ENCODE results near the gene LZIC.

Gene LZIC

GRCh38 chr1:9910423-9911178 is 32.6 kb downstream of the LZIC start:
- no CpG with 5 or more reads among the region's 45 CpGs for WGBS (ENCODE audit: insufficient coverage, insufficient read length)
- H3K4me3 ChIP-seq (ENCODE audit: low read length), result peak overlapping the region; percentile 66; the same call in 1 of the 2 replicates
- no peaks in the 10 kb centered on the region for H3K36me3 ChIP-seq (ENCODE audit: control insufficient read depth, insufficient read depth, low read length)
- no peaks in the 10 kb centered on the region for H3K27me3 ChIP-seq (ENCODE audit: control insufficient read depth, insufficient read depth, low read length)
- no peaks in the 10 kb centered on the region for H3K9me3 ChIP-seq (ENCODE audit: control insufficient read depth, insufficient read depth, low read length)
- H3K27ac ChIP-seq (ENCODE audit: low read length), result no peak overlapping the region
- peak; percentile 91 for DNase-seq (ENCODE audit: low read depth, low spot score)
- peaks cover 4% of the 10 kb centered on the region; the same call in 1 of the 2 replicates for H3K4me1 ChIP-seq (ENCODE audit: control insufficient read depth, insufficient read depth, low read length)

GRCh38 chr1:9910076-9910422 is 33.1 kb downstream of the LZIC start, which contains the start of gene CTNNBIP1:
Gene CTNNBIP1 (minus strand): TSS chr1:9910269. CDS start chr1:9872064, 38,205 bp downstream.
- H3K9me3 ChIP-seq (ENCODE audit: control insufficient read depth, insufficient read depth, low read length), result no peaks in the 10 kb centered on the region
- no CpG with 5 or more reads among the region's 55 CpGs for WGBS (ENCODE audit: insufficient coverage, insufficient read length)
- H3K4me3 ChIP-seq (ENCODE audit: low read length), result peak within 1 kb of the TSS; percentile 72
- peaks cover 4% of the 10 kb centered on the region; the same call in 1 of the 2 replicates for H3K4me1 ChIP-seq (ENCODE audit: control insufficient read depth, insufficient read depth, low read length)
- no peaks in the 10 kb centered on the region for H3K36me3 ChIP-seq (ENCODE audit: control insufficient read depth, insufficient read depth, low read length)
- H3K27ac ChIP-seq (ENCODE audit: low read length), result no peak within 1 kb of the TSS
- H3K27me3 ChIP-seq (ENCODE audit: control insufficient read depth, insufficient read depth, low read length), result no peaks in the 10 kb centered on the region
- DNase-seq (ENCODE audit: low read depth, low spot score), result no peak

GRCh38 chr1:9909234-9910046 is 33.8 kb downstream of the LZIC start:
- DNase-seq (ENCODE audit: low read depth, low spot score), result no peak
- H3K4me3 ChIP-seq (ENCODE audit: low read length), result peak overlapping the region; percentile 72
- H3K36me3 ChIP-seq (ENCODE audit: control insufficient read depth, insufficient read depth, low read length), result no peaks in the 10 kb centered on the region
- H3K27me3 ChIP-seq (ENCODE audit: control insufficient read depth, insufficient read depth, low read length), result no peaks in the 10 kb centered on the region
- no CpG with 5 or more reads among the region's 47 CpGs for WGBS (ENCODE audit: insufficient coverage, insufficient read length)
- H3K27ac ChIP-seq (ENCODE audit: low read length), result no peak overlapping the region
- H3K9me3 ChIP-seq (ENCODE audit: control insufficient read depth, insufficient read depth, low read length), result no peaks in the 10 kb centered on the region
- H3K4me1 ChIP-seq (ENCODE audit: control insufficient read depth, insufficient read depth, low read length), result peaks cover 4% of the 10 kb centered on the region; the same call in 1 of the 2 replicates

- Histone ChIP-seq H3K27ac (ENCODE audit: low read length) (no peak overlapping the region), H3K27me3 (ENCODE audit: control insufficient read depth, insufficient read depth, low read length) (no peaks in the 10 kb centered on the region), H3K4me1 (ENCODE audit: control insufficient read depth, insufficient read depth, low read length) (peaks cover 4% of the 10 kb centered on the region; the same call in 1 of the 2 replicates), H3K9me3 (ENCODE audit: control insufficient read depth, insufficient read depth, low read length) (no peaks in the 10 kb centered on the region), H3K4me3 (ENCODE audit: low read length) (no peak overlapping the region; the same call in 1 of the 2 replicates), H3K36me3 (ENCODE audit: control insufficient read depth, insufficient read depth, low read length) (no peaks in the 10 kb centered on the region)
- no peak for DNase-seq (ENCODE audit: low read depth, low spot score)
- WGBS (ENCODE audit: insufficient coverage, insufficient read length), result no CpG with 5 or more reads among the region's 4 CpGs
Measured at GRCh38 chr1:9908871-9909233, 34.3 kb downstream of the LZIC start.

- no peaks in the 10 kb centered on the region for H3K36me3 ChIP-seq (ENCODE audit: control insufficient read depth, insufficient read depth, low read length)
- no peaks in the 10 kb centered on the region for H3K27me3 ChIP-seq (ENCODE audit: control insufficient read depth, insufficient read depth, low read length)
- H3K4me3 ChIP-seq (ENCODE audit: low read length), result no peak overlapping the region
- peaks cover 4% of the 10 kb centered on the region; the same call in 1 of the 2 replicates for H3K4me1 ChIP-seq (ENCODE audit: control insufficient read depth, insufficient read depth, low read length)
- no peaks in the 10 kb centered on the region for H3K9me3 ChIP-seq (ENCODE audit: control insufficient read depth, insufficient read depth, low read length)
- H3K27ac ChIP-seq (ENCODE audit: low read length), result no peak overlapping the region
- no peak for DNase-seq (ENCODE audit: low read depth, low spot score)
- no CpG with 5 or more reads among the region's 5 CpGs for WGBS (ENCODE audit: insufficient coverage, insufficient read length)
Measured at GRCh38 chr1:9907441-9907840, 35.8 kb downstream of the LZIC start.

GRCh38 chr1:9906466-9906865 is 36.7 kb downstream of the LZIC start:
- H3K36me3 ChIP-seq (ENCODE audit: control insufficient read depth, insufficient read depth, low read length), result no peaks in the 10 kb centered on the region
- H3K9me3 ChIP-seq (ENCODE audit: control insufficient read depth, insufficient read depth, low read length), result no peaks in the 10 kb centered on the region
- DNase-seq (ENCODE audit: low read depth, low spot score), result no peak
- H3K27me3 ChIP-seq (ENCODE audit: control insufficient read depth, insufficient read depth, low read length), result no peaks in the 10 kb centered on the region
- H3K4me1 ChIP-seq (ENCODE audit: control insufficient read depth, insufficient read depth, low read length), result peaks cover 4% of the 10 kb centered on the region; the same call in 1 of the 2 replicates
- H3K4me3 ChIP-seq (ENCODE audit: low read length), result no peak overlapping the region
- no CpG with 5 or more reads among the region's 2 CpGs for WGBS (ENCODE audit: insufficient coverage, insufficient read length)
- H3K27ac ChIP-seq (ENCODE audit: low read length), result no peak overlapping the region

- Histone ChIP-seq H3K9me3 (ENCODE audit: control insufficient read depth, insufficient read depth, low read length) (no peaks in the 10 kb centered on the region), H3K36me3 (ENCODE audit: control insufficient read depth, insufficient read depth, low read length) (no peaks in the 10 kb centered on the region), H3K4me1 (ENCODE audit: control insufficient read depth, insufficient read depth, low read length) (peaks cover 4% of the 10 kb centered on the region; the same call in 1 of the 2 replicates), H3K27me3 (ENCODE audit: control insufficient read depth, insufficient read depth, low read length) (no peaks in the 10 kb centered on the region), H3K4me3 (ENCODE audit: low read length) (no peak overlapping the region), H3K27ac (ENCODE audit: low read length) (no peak overlapping the region)
- DNase-seq (ENCODE audit: low read depth, low spot score), result no peak
- WGBS (ENCODE audit: insufficient coverage, insufficient read length), result 100% methylated on average over 2 of the region's 4 CpGs
Measured at GRCh38 chr1:9905010-9905409, 38.2 kb downstream of the LZIC start.

GRCh38 chr1:9904596-9904995 is 38.6 kb downstream of the LZIC start:
- no CpG with 5 or more reads among the region's 3 CpGs for WGBS (ENCODE audit: insufficient coverage, insufficient read length)
- no peaks in the 10 kb centered on the region for H3K9me3 ChIP-seq (ENCODE audit: control insufficient read depth, insufficient read depth, low read length)
- H3K27ac ChIP-seq (ENCODE audit: low read length), result no peak overlapping the region
- no peak for DNase-seq (ENCODE audit: low read depth, low spot score)
- no peaks in the 10 kb centered on the region for H3K27me3 ChIP-seq (ENCODE audit: control insufficient read depth, insufficient read depth, low read length)
- H3K4me1 ChIP-seq (ENCODE audit: control insufficient read depth, insufficient read depth, low read length), result peaks cover 4% of the 10 kb centered on the region; the same call in 1 of the 2 replicates
- H3K4me3 ChIP-seq (ENCODE audit: low read length), result no peak overlapping the region
- no peaks in the 10 kb centered on the region for H3K36me3 ChIP-seq (ENCODE audit: control insufficient read depth, insufficient read depth, low read length)

- peaks cover under 1% of the 10 kb centered on the region; the same call in 1 of the 2 replicates for H3K4me1 ChIP-seq (ENCODE audit: control insufficient read depth, insufficient read depth, low read length)
- H3K27ac ChIP-seq (ENCODE audit: low read length), result no peak overlapping the region
- no peak for DNase-seq (ENCODE audit: low read depth, low spot score)
- no peaks in the 10 kb centered on the region for H3K36me3 ChIP-seq (ENCODE audit: control insufficient read depth, insufficient read depth, low read length)
- no peak overlapping the region for H3K4me3 ChIP-seq (ENCODE audit: low read length)
- WGBS (ENCODE audit: insufficient coverage, insufficient read length), result no CpG with 5 or more reads among the region's 9 CpGs
- H3K27me3 ChIP-seq (ENCODE audit: control insufficient read depth, insufficient read depth, low read length), result no peaks in the 10 kb centered on the region
- H3K9me3 ChIP-seq (ENCODE audit: control insufficient read depth, insufficient read depth, low read length), result no peaks in the 10 kb centered on the region
Measured at GRCh38 chr1:9903801-9904527, 39.2 kb downstream of the LZIC start.

GRCh38 chr1:9902060-9902452 is 41.1 kb downstream of the LZIC start:
- H3K27ac ChIP-seq (ENCODE audit: low read length), result no peak overlapping the region
- H3K9me3 ChIP-seq (ENCODE audit: control insufficient read depth, insufficient read depth, low read length), result no peaks in the 10 kb centered on the region
- no peaks in the 10 kb centered on the region for H3K27me3 ChIP-seq (ENCODE audit: control insufficient read depth, insufficient read depth, low read length)
- no peak for DNase-seq (ENCODE audit: low read depth, low spot score)
- WGBS (ENCODE audit: insufficient coverage, insufficient read length), result no CpG with 5 or more reads among the region's 6 CpGs
- no peaks in the 10 kb centered on the region for H3K36me3 ChIP-seq (ENCODE audit: control insufficient read depth, insufficient read depth, low read length)
- no peaks in the 10 kb centered on the region for H3K4me1 ChIP-seq (ENCODE audit: control insufficient read depth, insufficient read depth, low read length)
- no peak overlapping the region for H3K4me3 ChIP-seq (ENCODE audit: low read length)
